Adrenal gland (tissue), 12 donors: ENCODE measurements around the gene KCTD2. TPM values are rescaled to one million over a fixed set of nuclear protein-coding genes. Genes with fewer than 3 reads are reported as not detected.

Experiments used
- DNase-seq, 7 donors: peaks; one replicate each; pipeline ENCODE4 v3.0.0-alpha.2; 2019 to 2020
- H3K27ac ChIP-seq, 5 donors: fragments of 200-600 bp; sonication (generic) in 4 of 5; 1 replicate in 3 of 5; 2 replicates in 2 of 5; pipeline versions ENCODE4 v1.5.1 to v1.8.0; 2016 to 2020; ENCODE audit warnings: mild to moderate bottlenecking in 1 of 5
- H3K27me3 ChIP-seq: fragments of 200-600 bp; 2 replicates; pipeline ENCODE4 v1.8.0; 2021
- H3K36me3 ChIP-seq, 2 donors: fragments of 200-600 bp; replicated peaks in 1 of 2; 1 replicate in 1 of 2; 2 replicates in 1 of 2; pipeline versions ENCODE4 v1.5.1 to v1.8.0; 2018 to 2022
- H3K4me1 ChIP-seq, 2 donors: fragments of 200-600 bp; replicated peaks in 1 of 2; 1 replicate in 1 of 2; 2 replicates in 1 of 2; pipeline versions ENCODE4 v1.5.1 to v1.8.0; 2018 to 2021
- H3K4me3 ChIP-seq, 4 donors: fragments of 200-600 bp; sonication (generic) in 3 of 4; one replicate each; pipeline ENCODE4 v1.5.1; 2016 to 2018
- H3K9me3 ChIP-seq, 3 donors: fragments of 200-600 bp; sonication (generic) in 1 of 3; replicated peaks in 1 of 3; 1 replicate in 2 of 3; 2 replicates in 1 of 3; pipeline versions ENCODE4 v1.5.1 to v1.8.0; 2016 to 2021
- POLR2A ChIP-seq, 2 donors: fragments of 450-650 bp; IDR thresholded peaks; one replicate each; pipeline ENCODE4 v1.6.1; 2017; ENCODE audit warnings: antibody characterized with exemption in 2 of 2, mild to moderate bottlenecking in 2 of 2, moderate library complexity in 1 of 2
- WGBS, 4 donors: extraction: QIAGEN DNeasy Blood & Tissue Kit in 2 of 4; methylation state at CpG; one replicate each; pipeline versions ENCODE4 v1.1.5 to v1.1.7; 2013 to 2017; 5-methylcytosine and 5-hydroxymethylcytosine counted together
- intact Hi-C, 2 donors: fragments of 100-400 bp; cut with DNase I; formaldehyde crosslinking; loops; one replicate each; pipeline versions ENCODE4 v1.14.1 to v1.15.0; 2022 to 2023
- polyA plus RNA-seq, 3 donors: library from polyadenylated mRNA; stranded (reverse); fragments of 200-250 nt in 2 of 3; fragments of 350-450 nt in 1 of 3; fragmentation: Illumina TruSeq in 1 of 3; extraction: RNeasy Lipid Tissue Mini Kit (QIAGEN cat#74804) in 1 of 3; gene quantifications; one replicate each; pipeline ENCODE4 v1.2.3, GENCODE V29; 2013 to 2014
- total RNA-seq, 9 donors: library from RNA; depleted of rRNA in 4 of 9; stranded (reverse); fragments of >200 nt in 4 of 9; fragments of 120-200 nt in 1 of 9; fragmentation: NEBNext Ultra II Directional in 1 of 9; extraction: Animal tissue kit (Norgen Biotek cat#: 25700) in 1 of 9; gene quantifications; one replicate each; pipeline versions ENCODE4 v1.1.0 to v1.2.4, GENCODE V29; 2013 to 2023
- TF ChIP-seq, protein P1 (sequence below), 6 experiments: fragments of 450-650 bp in 4 of 6; fragments of 200-600 bp in 2 of 6; sonication (generic) in 1 of 6; IDR thresholded peaks; 1 replicate in 5 of 6; 2 replicates in 1 of 6; pipeline versions ENCODE4 v1.5.1 to v1.8.0; 2016 to 2021; ENCODE audit warnings: antibody characterized with exemption in 6 of 6, mild to moderate bottlenecking in 2 of 6, moderate library complexity in 1 of 6
- donor health status: healthy with polysubstance abuse.
- donor health status: Bipolar disorder and iron deficiency.
- donor health status: DM: yes; HTN: yes; CAD: no.
- donor health status: DM: no; HTN: no; CAD: no.
- donor health status: DM: no; HTN: no; CAD: no.
- donor health status: DM: yes; HTN: yes; CAD: no.

Gene KCTD2
- total and polyA plus RNA-seq, 12 donors = 20.6 to 52.4 (median 40.5) TPM

DNA sequence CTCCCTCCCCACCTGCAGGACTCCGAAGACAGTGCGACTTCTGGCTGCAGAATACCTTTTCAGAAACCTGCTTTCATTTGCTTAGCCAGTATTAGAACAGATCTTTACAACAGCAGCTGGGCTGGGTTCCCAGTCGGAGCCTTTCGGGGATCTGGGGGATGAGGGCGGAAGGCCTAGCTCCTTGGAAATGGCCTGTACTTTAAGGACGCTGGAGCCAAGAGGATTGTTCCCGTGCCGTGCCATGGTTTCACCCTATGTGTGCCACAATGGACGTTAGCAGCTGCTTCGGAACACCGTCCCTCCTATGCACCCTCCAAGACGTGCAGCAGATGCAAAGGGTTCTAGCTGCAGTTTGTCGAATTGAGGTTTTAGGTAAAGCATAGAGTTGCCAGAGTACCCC is 16.2 kb downstream of the KCTD2 start:
- Histone ChIP-seq H3K27me3 (no peaks in the 10 kb centered on the region), H3K27ac (no peak overlapping the region), H3K4me3 (no peak overlapping the region), H3K4me1 (no peaks in the 10 kb centered on the region), H3K36me3 (peaks cover 0 to 53% of the 10 kb centered on the region in 2 donors), H3K9me3 (no peaks in the 10 kb centered on the region)
- intact Hi-C loops = loop anchor here in 1 of 2 donors (5.0 to 10.0 kb wide), 2 partner anchors 44 to 58 kb away; partner anchors contain the start of gene ARMC7
- DNase-seq = no peak
- 90 to 93% (median 91%) methylated on average over 5 to 13 of the region's 13 CpGs for WGBS, 4 donors
- TF ChIP-seq POLR2A (IDR thresholded peaks at IDR 0.05) = no peak
- TF ChIP-seq, protein P1, sequence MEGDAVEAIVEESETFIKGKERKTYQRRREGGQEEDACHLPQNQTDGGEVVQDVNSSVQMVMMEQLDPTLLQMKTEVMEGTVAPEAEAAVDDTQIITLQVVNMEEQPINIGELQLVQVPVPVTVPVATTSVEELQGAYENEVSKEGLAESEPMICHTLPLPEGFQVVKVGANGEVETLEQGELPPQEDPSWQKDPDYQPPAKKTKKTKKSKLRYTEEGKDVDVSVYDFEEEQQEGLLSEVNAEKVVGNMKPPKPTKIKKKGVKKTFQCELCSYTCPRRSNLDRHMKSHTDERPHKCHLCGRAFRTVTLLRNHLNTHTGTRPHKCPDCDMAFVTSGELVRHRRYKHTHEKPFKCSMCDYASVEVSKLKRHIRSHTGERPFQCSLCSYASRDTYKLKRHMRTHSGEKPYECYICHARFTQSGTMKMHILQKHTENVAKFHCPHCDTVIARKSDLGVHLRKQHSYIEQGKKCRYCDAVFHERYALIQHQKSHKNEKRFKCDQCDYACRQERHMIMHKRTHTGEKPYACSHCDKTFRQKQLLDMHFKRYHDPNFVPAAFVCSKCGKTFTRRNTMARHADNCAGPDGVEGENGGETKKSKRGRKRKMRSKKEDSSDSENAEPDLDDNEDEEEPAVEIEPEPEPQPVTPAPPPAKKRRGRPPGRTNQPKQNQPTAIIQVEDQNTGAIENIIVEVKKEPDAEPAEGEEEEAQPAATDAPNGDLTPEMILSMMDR (IDR thresholded peaks at IDR 0.05) = no peak

DNA sequence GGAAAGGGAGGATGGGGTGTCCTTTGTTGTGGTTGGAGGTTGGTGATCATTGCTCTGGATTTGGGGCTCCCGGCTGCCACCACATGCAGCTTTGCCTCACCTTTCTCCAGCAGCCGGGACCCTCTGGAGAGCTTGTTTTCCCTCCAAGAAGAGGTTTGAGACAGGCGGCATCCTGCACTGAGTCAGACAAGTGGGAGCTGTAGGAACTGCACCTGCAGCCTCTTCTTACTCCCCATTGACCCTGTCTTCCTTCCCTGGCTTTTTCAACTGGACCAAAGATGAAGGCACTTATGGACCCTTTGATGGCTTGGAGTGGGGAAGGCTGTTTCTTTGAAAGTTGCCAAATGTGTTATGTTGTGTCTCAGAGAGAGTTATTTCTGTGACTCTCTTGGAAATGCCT is 16.6 kb downstream of the KCTD2 start:
- H3K4me3 ChIP-seq = no peak overlapping the region
- H3K36me3 ChIP-seq = peaks cover 0 to 53% of the 10 kb centered on the region in 2 donors
- H3K4me1 ChIP-seq = no peaks in the 10 kb centered on the region
- no peak for DNase-seq
- intact Hi-C loops = loop anchor here in 1 of 2 donors (5.0 to 10.0 kb wide), 2 partner anchors 44 to 59 kb away; partner anchors contain the start of gene ARMC7
- no peak for TF ChIP-seq POLR2A (IDR thresholded peaks at IDR 0.05)
- TF ChIP-seq, protein P1 (IDR thresholded peaks at IDR 0.05) = no peak
- no peaks in the 10 kb centered on the region for H3K9me3 ChIP-seq
- no peak overlapping the region for H3K27ac ChIP-seq
- 86 to 100% (median 93%) methylated on average over 1 to 3 of the region's 3 CpGs for WGBS, 4 donors
- H3K27me3 ChIP-seq = no peaks in the 10 kb centered on the region

DNA sequence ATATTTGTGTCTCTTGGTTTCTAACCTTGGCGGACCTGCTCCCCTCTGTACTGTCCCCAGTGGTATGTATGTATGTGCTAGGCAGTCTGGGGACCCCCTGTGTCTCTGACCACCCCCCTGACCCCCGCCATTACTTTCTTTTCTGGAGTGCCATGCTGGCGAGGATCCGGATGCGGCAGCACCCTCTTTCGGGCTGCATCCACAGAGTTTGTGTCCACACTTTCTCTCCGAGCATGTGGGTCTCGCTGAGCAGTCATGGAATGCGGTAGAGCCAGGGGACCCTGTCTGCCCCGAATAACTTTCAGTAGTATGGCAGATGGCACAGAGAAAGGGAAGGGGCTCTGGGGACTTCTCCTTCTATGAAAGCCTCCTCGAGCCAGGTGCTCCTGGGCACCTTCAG is 17.0 kb downstream of the KCTD2 start:
- intact Hi-C loops = loop anchor here in 1 of 2 donors (5.0 to 10.0 kb wide), 2 partner anchors 43 to 59 kb away; partner anchors contain the start of gene ARMC7

DNA sequence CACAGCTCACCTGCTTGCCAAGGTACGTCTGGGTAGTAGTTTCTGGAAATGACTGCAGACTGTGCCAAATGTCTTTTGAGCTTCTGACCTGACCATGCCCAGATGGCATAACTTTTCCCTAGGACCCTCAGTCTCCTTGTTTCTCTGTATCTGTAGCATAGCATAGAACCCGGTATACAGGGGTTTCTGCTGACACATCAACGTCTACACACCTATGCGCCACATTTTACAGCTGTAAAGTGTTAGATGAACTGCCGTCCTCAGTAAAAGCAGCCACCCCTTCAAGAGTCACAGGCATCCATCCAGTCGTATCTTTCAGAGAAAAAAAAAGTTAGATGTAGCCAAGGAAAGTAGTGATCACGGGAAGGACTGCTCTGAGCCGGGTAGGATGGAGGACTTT is 17.4 kb downstream of the KCTD2 start:
- no peak overlapping the region for H3K4me3 ChIP-seq
- H3K9me3 ChIP-seq = no peaks in the 10 kb centered on the region
- no peak overlapping the region for H3K27ac ChIP-seq
- no peaks in the 10 kb centered on the region for H3K4me1 ChIP-seq
- DNase-seq = no peak
- WGBS, 4 donors = 90 to 93% (median 91%) methylated on average over 8 of the region's 8 CpGs
- intact Hi-C loops = loop anchor here in 1 of 2 donors (5.0 to 10.0 kb wide), 2 partner anchors 43 to 60 kb away; partner anchors contain the start of gene ARMC7
- no peaks in the 10 kb centered on the region for H3K27me3 ChIP-seq
- TF ChIP-seq, protein P1 (IDR thresholded peaks at IDR 0.05) = no peak
- TF ChIP-seq POLR2A (IDR thresholded peaks at IDR 0.05) = no peak
- H3K36me3 ChIP-seq = peaks cover 0 to 50% of the 10 kb centered on the region in 2 donors

More for the DNA sequence above, 17.0 kb downstream of the KCTD2 start:
- Histone ChIP-seq H3K27ac (no peak overlapping the region), H3K4me3 (no peak overlapping the region), H3K27me3 (no peaks in the 10 kb centered on the region), H3K36me3 (peaks cover 0 to 53% of the 10 kb centered on the region in 2 donors), H3K9me3 (no peaks in the 10 kb centered on the region), H3K4me1 (no peaks in the 10 kb centered on the region)
- DNase-seq = no peak
- no peak for TF ChIP-seq POLR2A (IDR thresholded peaks at IDR 0.05)
- TF ChIP-seq, protein P1 (IDR thresholded peaks at IDR 0.05) = no peak
- WGBS, 4 donors = 91 to 96% (median 94%) methylated on average over 9 to 11 of the region's 11 CpGs
